Sigmoid colon (tissue), 3 donors: Measurements from ENCODE around the gene TFR2.

Experiments
- CTCF ChIP-seq, 4 experiments: fragments of 450-650 bp in 3 of 4; fragments of 200-600 bp in 1 of 4; IDR thresholded peaks; one replicate each; pipeline ENCODE4 v1.5.1; 2016 to 2019; ENCODE audit warnings: antibody characterized with exemption in 4 of 4, mild to moderate bottlenecking in 3 of 4, moderate library complexity in 2 of 4
- POLR2A ChIP-seq, 2 donors: fragments of 450-650 bp; IDR thresholded peaks; one replicate each; pipeline ENCODE4 v1.6.1; 2016; ENCODE audit warnings: antibody characterized with exemption in 2 of 2, mild to moderate bottlenecking in 2 of 2, moderate library complexity in 2 of 2

DNA sequence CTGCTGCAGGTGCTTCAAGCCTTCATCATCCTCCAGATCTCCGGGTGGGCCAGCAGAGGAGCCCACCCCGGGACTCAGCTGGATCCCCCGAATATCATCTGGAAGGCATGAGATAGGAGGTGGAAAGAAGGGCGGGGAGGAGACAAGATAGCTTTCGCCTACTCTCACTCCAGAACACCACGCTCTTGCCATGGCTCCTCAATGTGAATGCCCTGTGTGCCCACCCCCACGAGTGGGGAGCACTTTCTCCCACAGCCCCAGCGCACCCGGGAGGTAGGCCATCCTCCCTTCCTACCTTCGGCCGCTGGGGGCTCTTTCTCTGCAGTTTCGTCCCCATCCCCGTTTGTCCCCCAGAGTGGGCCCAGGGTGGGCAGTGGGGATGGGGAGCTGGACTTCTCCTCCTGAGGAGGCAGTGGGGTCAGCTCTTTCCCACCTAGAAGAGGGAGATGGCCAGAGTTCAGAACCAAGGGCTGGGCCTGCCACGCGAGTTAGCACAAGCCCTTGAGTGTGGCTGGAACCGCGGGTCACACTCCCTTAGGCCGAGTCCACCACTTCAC is 43.8 kb upstream of the TFR2 start:
- TF ChIP-seq CTCF (IDR thresholded peaks at IDR 0.05) (no peak), POLR2A (IDR thresholded peaks at IDR 0.05) (no peak)
